GM21786 (cell line): ENCODE results near the gene FGF23.

Source experiments
- ATAC-seq: cut with Tn5 transposase; IDR thresholded peaks from one replicate; pipeline ENCODE4 v1.9.1; 2021; ENCODE audit not compliant: unreplicated experiment

Gene FGF23

DNA sequence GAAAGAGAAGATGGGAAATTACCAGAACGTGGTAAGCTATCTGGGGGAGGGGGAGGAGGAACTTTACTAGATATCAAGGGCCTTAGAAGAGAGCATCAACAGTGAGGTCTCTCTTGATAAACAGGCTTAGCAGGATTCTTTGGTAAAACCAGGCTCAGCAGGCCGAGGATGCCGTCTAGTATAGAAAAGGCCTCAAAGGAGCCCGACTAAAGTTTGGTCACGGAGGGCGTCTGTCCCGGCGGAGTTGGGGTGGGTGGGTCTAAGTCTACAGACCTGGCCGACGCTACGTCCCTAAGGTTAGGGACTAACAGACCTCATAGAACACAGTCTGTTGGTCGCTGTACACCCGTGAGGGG, 59.0 kb downstream of the FGF23 start:
- ATAC-seq: peak; percentile 24
